C4-2B (cell line): ENCODE measurements around the gene CST7.

Experiments used
- CTCF ChIP-seq: fragments of 450-650 bp; conservative IDR thresholded peaks from 2 replicates; pipeline ENCODE4 v1.5.1; 2017; ENCODE audit warnings: mild to moderate bottlenecking
- ZFX ChIP-seq: fragments of 450-650 bp; IDR thresholded peaks from 2 replicates; pipeline ENCODE4 v1.6.1; 2017

DNA sequence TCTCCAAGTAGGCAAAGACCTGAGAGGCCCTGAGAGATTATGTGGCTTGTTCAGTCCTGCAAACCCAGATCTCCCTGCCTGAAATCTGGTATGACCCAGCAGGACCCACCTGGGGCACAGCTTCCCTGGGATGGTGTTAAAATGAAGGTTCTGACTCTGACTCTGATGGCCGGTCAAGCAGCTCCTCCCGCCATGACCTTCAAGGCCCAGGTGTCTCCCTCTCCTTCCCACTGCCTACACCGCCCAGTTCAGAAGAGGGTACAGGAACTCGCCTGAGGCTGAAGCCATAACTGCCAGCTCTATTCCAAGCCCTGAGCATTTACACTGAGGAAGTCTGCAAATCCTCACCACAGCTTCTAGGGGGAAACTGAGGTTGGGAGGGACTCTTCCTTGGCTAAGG lies 5.9 kb upstream of the CST7 start:
- no peak for TF ChIP-seq CTCF
- no peak for TF ChIP-seq ZFX
